NCI-H1436 treated with DMSO at 0.1 percent for 48 hours (cell line): Measurements from ENCODE around the gene ARMC10.
"Not testable (repeated sequence)": the region's sequence is repeated elsewhere in the genome, so short reads cannot be mapped to it uniquely, and the experiment has no call there.

ENCODE experiments used
- DNase-seq: peaks from one replicate; lab custom pipeline; 2025; lab: John Stamatoyannopoulos, UW

ARMC10 gene

GRCh38 chr7:103078226-103078625, 3.3 kb downstream of the ARMC10 start:
- DNase-seq: not testable (repeated sequence)

GRCh38 chr7:103079836-103080235, 4.9 kb downstream of the ARMC10 start:
- DNase-seq: no peak

- no peak for DNase-seq
Measured at GRCh38 chr7:103080923-103081322, 6.0 kb downstream of the ARMC10 start.

GRCh38 chr7:103082497-103082896, 7.6 kb downstream of the ARMC10 start:
- DNase-seq: no peak

- DNase-seq: no peak
Measured at GRCh38 chr7:103083210-103083609, 8.3 kb downstream of the ARMC10 start.

- not testable (repeated sequence) for DNase-seq
Measured at GRCh38 chr7:103092321-103092720, 17.4 kb downstream of the ARMC10 start.

GRCh38 chr7:103093429-103093828, 18.5 kb downstream of the ARMC10 start:
- no peak for DNase-seq

- DNase-seq: no peak
Measured at GRCh38 chr7:103094102-103094501, 19.2 kb downstream of the ARMC10 start.

- not testable (repeated sequence) for DNase-seq
Measured at GRCh38 chr7:103095558-103095957, 20.6 kb downstream of the ARMC10 start.

- no peak for DNase-seq
Measured at GRCh38 chr7:103097041-103097440, 22.1 kb downstream of the ARMC10 start.

- no peak for DNase-seq
Measured at GRCh38 chr7:103100348-103100747, 25.4 kb downstream of the ARMC10 start.

GRCh38 chr7:103101543-103101942, 26.6 kb downstream of the ARMC10 start:
- no peak for DNase-seq

GRCh38 chr7:103106005-103106702, 31.2 kb downstream of the ARMC10 start:
- DNase-seq: no peak

GRCh38 chr7:103106703-103107070, 31.7 kb downstream of the ARMC10 start:
- DNase-seq: not testable (repeated sequence)

GRCh38 chr7:103113164-103113563, 38.2 kb downstream of the ARMC10 start:
- no peak for DNase-seq

- no peak for DNase-seq
Measured at GRCh38 chr7:103114576-103115008, 39.7 kb downstream of the ARMC10 start.

GRCh38 chr7:103115771-103116170, 40.8 kb downstream of the ARMC10 start:
- no peak for DNase-seq

GRCh38 chr7:103116511-103116910, 41.6 kb downstream of the ARMC10 start:
- no peak for DNase-seq

GRCh38 chr7:103116991-103117390, 42.1 kb downstream of the ARMC10 start:
- DNase-seq: no peak

- no peak for DNase-seq
Measured at GRCh38 chr7:103117465-103117864, 42.5 kb downstream of the ARMC10 start.

- DNase-seq: no peak
Measured at GRCh38 chr7:103119791-103120291, 44.9 kb downstream of the ARMC10 start.

GRCh38 chr7:103120362-103120761, 45.4 kb downstream of the ARMC10 start:
- no peak for DNase-seq

GRCh38 chr7:103121641-103122040, 46.7 kb downstream of the ARMC10 start:
- DNase-seq: no peak

- no peak for DNase-seq
Measured at GRCh38 chr7:103123529-103123928, 48.6 kb downstream of the ARMC10 start.
